K562 (cell line): ENCODE measurements around the gene TEX54. TPM values are rescaled to one million over a fixed set of nuclear protein-coding genes. Genes with fewer than 3 reads are reported as not detected.

Experiments
- ATAC-seq: fragments of 200-7000 bp; cut with Tn5 transposase; 3 replicates; pipeline ENCODE4 v1.9.1; 2020; ENCODE audit warnings: moderate library complexity
- BruUV-seq: library from RNA; stranded (reverse); fragments of 400-500 nt; replicated peaks from 2 replicates; lab custom pipeline; 2021; lab: Mats Ljungman, UMichigan
- CTCF ChIA-PET: fragments of 300-600 bp; formaldehyde crosslinking; extraction: SDS; loops from one replicate; lab custom pipeline; 2021; ENCODE audit warnings: low intra/inter-chr PET ratio; lab: Yijun Ruan, JAX
- POLR2A ChIA-PET: fragments of 300-600, 350-650 bp; sonication (Branson Sonifier 250); formaldehyde crosslinking; extraction: SDS; loops from one replicate; lab custom pipeline; 2021; ENCODE audit warnings: antibody characterized with exemption, inconsistent platforms; lab: Yijun Ruan, JAX
- DNase-seq, 4 experiments: peaks; one replicate each; pipeline versions ENCODE4 v3.0.0 to v3.0.0-alpha.2; 2011 to 2018; ENCODE audit warnings: low spot score in 3 of 4, mixed read lengths in 3 of 4; ENCODE audit errors: extremely low read depth in 1 of 4
- FAIRE-seq: peaks from 2 replicates; lab custom pipeline; 2011; peaks lifted over from hg19 to GRCh38; lab: Jason Lieb, UNC
- H2AFZ ChIP-seq: 2 replicates; pipeline ENCODE4 v1.6.0; 2011; ENCODE audit warnings: low read depth, low read length, control low read depth, inconsistent platforms
- H3K27ac ChIP-seq: fragments of 200-600 bp; 3 replicates; pipeline ENCODE4 v1.8.0; 2011; ENCODE audit warnings: low read depth, mild to moderate bottlenecking, control low read depth, inconsistent platforms, low read length, moderate library complexity, mixed read lengths; ENCODE audit errors: extremely low read depth
- H3K27me3 ChIP-seq, 2 experiments: fragments of 300-600 bp in 1 of 2; 2 replicates in 1 of 2; 3 replicates in 1 of 2; pipeline versions ENCODE4 v1.6.0 to v1.8.0; 2011; ENCODE audit warnings: inconsistent platforms in 2 of 2, low read length in 2 of 2, mild to moderate bottlenecking in 1 of 2, mixed read lengths in 1 of 2, moderate library complexity in 1 of 2; ENCODE audit not compliant: control insufficient read depth in 2 of 2, insufficient read depth in 2 of 2
- H3K36me3 ChIP-seq: fragments of 300-600 bp; 3 replicates; pipeline ENCODE4 v1.8.0; 2011; ENCODE audit warnings: mild to moderate bottlenecking, low read length, inconsistent platforms; ENCODE audit not compliant: control insufficient read depth, insufficient read depth
- H3K4me1 ChIP-seq, 2 experiments: fragments of 200-600 bp in 1 of 2; replicated peaks in 1 of 2; 2 replicates in 1 of 2; 3 replicates in 1 of 2; pipeline versions ENCODE4 v1.5.1 to v1.8.0; 2011; ENCODE audit warnings: inconsistent platforms in 2 of 2, low read length in 2 of 2, mild to moderate bottlenecking in 1 of 2, mixed read lengths in 1 of 2, moderate library complexity in 1 of 2; ENCODE audit not compliant: control insufficient read depth in 2 of 2, insufficient read depth in 2 of 2
- H3K4me2 ChIP-seq: 2 replicates; pipeline ENCODE4 v1.6.1; 2011; ENCODE audit warnings: low read length, control low read depth, inconsistent platforms, mixed read lengths; ENCODE audit not compliant: insufficient read depth
- H3K4me3 ChIP-seq: fragments of 200-600 bp; sonication (generic), shearing (Covaris generic); 2 replicates; pipeline ENCODE4 v1.5.1; 2016; ENCODE audit warnings: control low read depth, inconsistent platforms
- H3K79me2 ChIP-seq: fragments of 200-600 bp; 3 replicates; pipeline ENCODE4 v1.8.0; 2011; ENCODE audit warnings: low read length, inconsistent platforms; ENCODE audit not compliant: control insufficient read depth, insufficient read depth
- H3K9ac ChIP-seq, 2 experiments: 2 replicates each; pipeline versions ENCODE4 v1.6.0 to v1.6.1; 2011; ENCODE audit warnings: low read depth in 2 of 2, low read length in 2 of 2, control low read depth in 1 of 2, inconsistent platforms in 1 of 2, mild to moderate bottlenecking in 1 of 2, mixed read lengths in 1 of 2; ENCODE audit not compliant: insufficient read depth in 1 of 2
- H3K9me1 ChIP-seq: one replicate; pipeline ENCODE4 v1.6.0; 2011; ENCODE audit warnings: inconsistent platforms, mild to moderate bottlenecking, low read length, moderate library complexity; ENCODE audit not compliant: control insufficient read depth, insufficient read depth
- H3K9me3 ChIP-seq: replicated peaks from 2 replicates; pipeline ENCODE4 v1.5.1; 2011; ENCODE audit warnings: low read depth, low read length, inconsistent platforms; ENCODE audit not compliant: control insufficient read depth, insufficient read depth
- H4K20me1 ChIP-seq: replicated peaks from 2 replicates; pipeline ENCODE4 v1.6.1; 2011; ENCODE audit warnings: low read length, inconsistent platforms, mixed read lengths; ENCODE audit not compliant: control insufficient read depth, insufficient read depth
- DACH1 ChIP-seq: fragments of 450-650 bp; IDR thresholded peaks from 2 replicates; pipeline ENCODE4 v1.6.1; 2018; ENCODE audit not compliant: partially characterized antibody
- ELF2 ChIP-seq: fragments of 250-450 bp; sonication (Bioruptor Pico); IDR thresholded peaks from 2 replicates; pipeline ENCODE4 v1.5.0; 2021; ENCODE audit warnings: mild to moderate bottlenecking
- LARP7 ChIP-seq: fragments of 450-650 bp; IDR thresholded peaks from 2 replicates; pipeline ENCODE4 v1.6.1; 2016
- NEUROD1 ChIP-seq: fragments of 150-350 bp; IDR thresholded peaks from 2 replicates; pipeline ENCODE4 v1.6.1; 2014; ENCODE audit warnings: borderline replicate concordance, low read length, low read depth; ENCODE audit not compliant: partially characterized antibody
- NFRKB ChIP-seq: fragments of 450-650 bp; IDR thresholded peaks from 2 replicates; pipeline ENCODE4 v1.6.1; 2016; ENCODE audit warnings: low read depth
- POLR2AphosphoS5 ChIP-seq: IDR thresholded peaks from 2 replicates; pipeline ENCODE4 v1.6.1; 2011; ENCODE audit warnings: mild to moderate bottlenecking, low read depth, low read length, moderate library complexity; ENCODE audit not compliant: control insufficient read depth, insufficient read depth
- ZBTB1 ChIP-seq: sonication (generic); formaldehyde crosslinking; IDR thresholded peaks from 2 replicates; pipeline ENCODE4 v1.8.1; 2023; ENCODE audit warnings: missing genetic modification reagents, low read depth, mild to moderate bottlenecking, borderline replicate concordance
- ZNF316 ChIP-seq: fragments of 450-650 bp; IDR thresholded peaks from 2 replicates; pipeline ENCODE4 v1.6.1; 2016
- ZNF384 ChIP-seq: IDR thresholded peaks from 2 replicates; pipeline ENCODE4 v1.6.1; 2012; ENCODE audit warnings: low read depth, low read length, improper control_type of control experiment
- ZNF780A ChIP-seq: fragments of 250-450 bp; sonication (Bioruptor Pico); IDR thresholded peaks from 2 replicates; pipeline ENCODE4 v1.5.0; 2021; ENCODE audit warnings: mild to moderate bottlenecking
- WGBS: fragments of 100-300 bp; shearing (Covaris generic); methylation state at CpG from one replicate; pipeline ENCODE4 v1.1.6; 2016; ENCODE audit warnings: low coverage, mixed read lengths; ENCODE audit not compliant: insufficient coverage; ENCODE audit errors: missing lambda C conversion rate; 5-methylcytosine and 5-hydroxymethylcytosine counted together
- in situ Hi-C: fragments of 300-500 bp; cut with MboI; formaldehyde crosslinking; loops from 4 replicates; pipeline ENCODE4 v1.15.0; 2018; ENCODE audit warnings: inconsistent platforms, mixed read lengths
- intact Hi-C: fragments of 100-400 bp; cut with micrococcal nuclease; formaldehyde crosslinking; loops from 2 replicates; pipeline ENCODE4 v1.14.2; 2022
- polyA plus RNA-seq, 8 experiments: library from polyadenylated mRNA; depleted of rRNA in 4 of 8; stranded (reverse) in 5 of 8; unstranded in 3 of 8; fragments of >200 nt; fragmentation: Nextera tagmentation in 2 of 8; fragmentation: Illumina TruSeq in 1 of 8; extraction: Ambion mirVana in 2 of 8; extraction: Trizol in 1 of 8; gene quantifications; 2 replicates each; pipeline versions ENCODE4 v1.2.1 to v1.2.3, GENCODE V29; 2011 to 2014; ENCODE audit warnings: inconsistent platforms in 1 of 8, missing spikeins in 1 of 8
- total RNA-seq, 7 experiments: library from RNA; depleted of rRNA in 6 of 7; stranded (reverse); fragments of >200 nt in 6 of 7; fragmentation: Illumina TruSeq in 2 of 7; extraction: Trizol in 2 of 7; gene quantifications; 2 replicates each; pipeline versions ENCODE4 v1.2.1 to v1.2.3, GENCODE V29; 2011 to 2021; ENCODE audit warnings: low replicate concordance in 1 of 7
- TF ChIP-seq, protein P1 (sequence below): IDR thresholded peaks from 2 replicates; pipeline ENCODE4 v1.6.1; 2016; ENCODE audit warnings: missing genetic modification characterization, missing compliant biosample characterization
- TF ChIP-seq, protein P2 (sequence below): fragments of 450-650 bp; IDR thresholded peaks from 2 replicates; pipeline ENCODE4 v1.6.1; 2018; ENCODE audit not compliant: partially characterized antibody
- TF ChIP-seq, protein P3 (sequence below): sonication (generic); formaldehyde crosslinking; IDR thresholded peaks from 2 replicates; pipeline ENCODE4 v1.8.0; 2022; ENCODE audit warnings: mild to moderate bottlenecking, low read depth, missing genetic modification reagents

TEX54 gene
- total and polyA plus RNA-seq, 9 of the 15 experiments (the other 6 are each of a cell fraction or from before 2014, with no cell fraction given): not detected

DNA sequence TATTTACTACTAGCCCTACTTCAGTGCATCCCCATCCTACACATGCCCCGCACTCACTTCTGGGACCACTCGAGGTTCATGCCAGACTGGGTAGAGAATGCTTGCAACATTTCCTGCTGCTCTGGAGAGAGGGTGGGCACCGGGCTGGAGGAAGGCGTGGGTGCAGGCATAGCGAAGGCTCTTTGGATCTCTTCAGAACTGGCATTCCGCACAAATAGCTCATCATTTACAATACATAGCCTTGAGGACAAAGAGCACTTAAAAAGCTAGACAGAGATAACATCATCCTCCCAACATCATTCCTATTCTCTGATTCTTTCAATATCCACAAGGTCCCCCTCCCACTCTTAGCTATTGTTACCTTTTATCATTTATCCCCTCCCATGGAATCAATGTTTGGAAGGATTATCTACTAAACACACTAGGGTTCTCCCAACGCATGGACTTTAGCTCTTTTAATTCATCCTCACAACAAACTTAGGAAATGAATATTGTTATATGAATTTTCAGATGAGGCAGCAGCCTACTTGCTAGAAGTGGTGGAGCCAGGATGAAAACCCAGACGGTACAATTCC lies 38.4 kb downstream of the TEX54 start:
- no peaks in the 10 kb centered on the region for H3K9me3 ChIP-seq
- H3K4me2 ChIP-seq: no peak overlapping the region
- H3K4me1 ChIP-seq: peaks cover 17 to 20% of the 10 kb centered on the region in 2 experiments; a peak in 4 of 5 replicates
- H2AFZ ChIP-seq: no peak overlapping the region
- intact Hi-C loops (no loop called here), in situ Hi-C loops (no loop called here)
- no peaks in the 10 kb centered on the region for H3K9me1 ChIP-seq
- H3K79me2 ChIP-seq: peaks cover 28% of the 10 kb centered on the region
- H3K27ac ChIP-seq: no peak overlapping the region
- DNase-seq: no peak
- H3K27me3 ChIP-seq: no peaks in the 10 kb centered on the region
- H3K4me3 ChIP-seq: no peak overlapping the region
- 95% methylated on average over 8 of the region's 8 CpGs for WGBS
- H4K20me1 ChIP-seq: no peaks in the 10 kb centered on the region
- H3K9ac ChIP-seq: no peak overlapping the region
- H3K36me3 ChIP-seq: peaks cover 87% of the 10 kb centered on the region
- no peak for ATAC-seq
- ChIA-PET CTCF (no interaction called here), POLR2A (interaction anchor here (0.5 to 11.4 kb wide), 10 partner anchors 8 to 87 kb away, joined by 3 to 116 read pairs (median 4); partner anchors contain the start of genes STX5 and TEX54)
- BruUV-seq: no TSS peak
- FAIRE-seq: no peak
- TF ChIP-seq POLR2AphosphoS5: no peak
- TF ChIP-seq LARP7: no peak
- no peak for TF ChIP-seq NFRKB
- TF ChIP-seq ZNF316: no peak
- TF ChIP-seq, protein P1, sequence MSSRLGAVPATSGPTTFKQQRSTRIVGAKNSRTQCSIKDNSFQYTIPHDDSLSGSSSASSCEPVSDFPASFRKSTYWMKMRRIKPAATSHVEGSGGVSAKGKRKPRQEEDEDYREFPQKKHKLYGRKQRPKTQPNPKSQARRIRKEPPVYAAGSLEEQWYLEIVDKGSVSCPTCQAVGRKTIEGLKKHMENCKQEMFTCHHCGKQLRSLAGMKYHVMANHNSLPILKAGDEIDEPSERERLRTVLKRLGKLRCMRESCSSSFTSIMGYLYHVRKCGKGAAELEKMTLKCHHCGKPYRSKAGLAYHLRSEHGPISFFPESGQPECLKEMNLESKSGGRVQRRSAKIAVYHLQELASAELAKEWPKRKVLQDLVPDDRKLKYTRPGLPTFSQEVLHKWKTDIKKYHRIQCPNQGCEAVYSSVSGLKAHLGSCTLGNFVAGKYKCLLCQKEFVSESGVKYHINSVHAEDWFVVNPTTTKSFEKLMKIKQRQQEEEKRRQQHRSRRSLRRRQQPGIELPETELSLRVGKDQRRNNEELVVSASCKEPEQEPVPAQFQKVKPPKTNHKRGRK (tag): no peak
- no peak for TF ChIP-seq ELF2
- TF ChIP-seq, protein P2, sequence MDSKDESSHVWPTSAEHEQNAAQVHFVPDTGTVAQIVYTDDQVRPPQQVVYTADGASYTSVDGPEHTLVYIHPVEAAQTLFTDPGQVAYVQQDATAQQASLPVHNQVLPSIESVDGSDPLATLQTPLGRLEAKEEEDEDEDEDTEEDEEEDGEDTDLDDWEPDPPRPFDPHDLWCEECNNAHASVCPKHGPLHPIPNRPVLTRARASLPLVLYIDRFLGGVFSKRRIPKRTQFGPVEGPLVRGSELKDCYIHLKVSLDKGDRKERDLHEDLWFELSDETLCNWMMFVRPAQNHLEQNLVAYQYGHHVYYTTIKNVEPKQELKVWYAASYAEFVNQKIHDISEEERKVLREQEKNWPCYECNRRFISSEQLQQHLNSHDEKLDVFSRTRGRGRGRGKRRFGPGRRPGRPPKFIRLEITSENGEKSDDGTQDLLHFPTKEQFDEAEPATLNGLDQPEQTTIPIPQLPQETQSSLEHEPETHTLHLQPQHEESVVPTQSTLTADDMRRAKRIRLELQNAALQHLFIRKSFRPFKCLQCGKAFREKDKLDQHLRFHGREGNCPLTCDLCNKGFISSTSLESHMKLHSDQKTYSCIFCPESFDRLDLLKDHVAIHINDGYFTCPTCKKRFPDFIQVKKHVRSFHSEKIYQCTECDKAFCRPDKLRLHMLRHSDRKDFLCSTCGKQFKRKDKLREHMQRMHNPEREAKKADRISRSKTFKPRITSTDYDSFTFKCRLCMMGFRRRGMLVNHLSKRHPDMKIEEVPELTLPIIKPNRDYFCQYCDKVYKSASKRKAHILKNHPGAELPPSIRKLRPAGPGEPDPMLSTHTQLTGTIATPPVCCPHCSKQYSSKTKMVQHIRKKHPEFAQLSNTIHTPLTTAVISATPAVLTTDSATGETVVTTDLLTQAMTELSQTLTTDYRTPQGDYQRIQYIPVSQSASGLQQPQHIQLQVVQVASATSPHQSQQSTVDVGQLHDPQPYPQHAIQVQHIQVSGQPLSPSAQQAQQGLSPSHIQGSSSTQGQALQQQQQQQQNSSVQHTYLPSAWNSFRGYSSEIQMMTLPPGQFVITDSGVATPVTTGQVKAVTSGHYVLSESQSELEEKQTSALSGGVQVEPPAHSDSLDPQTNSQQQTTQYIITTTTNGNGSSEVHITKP: no peak
- TF ChIP-seq ZNF780A (CRISPR knock-in tag): no peak
- no peak for TF ChIP-seq DACH1
- no peak for TF ChIP-seq ZBTB1 (CRISPR knock-in tag)
- TF ChIP-seq, protein P3, sequence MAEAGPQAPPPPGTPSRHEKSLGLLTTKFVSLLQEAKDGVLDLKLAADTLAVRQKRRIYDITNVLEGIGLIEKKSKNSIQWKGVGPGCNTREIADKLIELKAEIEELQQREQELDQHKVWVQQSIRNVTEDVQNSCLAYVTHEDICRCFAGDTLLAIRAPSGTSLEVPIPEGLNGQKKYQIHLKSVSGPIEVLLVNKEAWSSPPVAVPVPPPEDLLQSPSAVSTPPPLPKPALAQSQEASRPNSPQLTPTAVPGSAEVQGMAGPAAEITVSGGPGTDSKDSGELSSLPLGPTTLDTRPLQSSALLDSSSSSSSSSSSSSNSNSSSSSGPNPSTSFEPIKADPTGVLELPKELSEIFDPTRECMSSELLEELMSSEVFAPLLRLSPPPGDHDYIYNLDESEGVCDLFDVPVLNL: no peak
- TF ChIP-seq NEUROD1: no peak
- no peak for TF ChIP-seq ZNF384
- TF ChIP-seq, all 486 proteins: peak for 0
